OCI-LY1 (cell line): ENCODE data around the gene ACKR3.

Experiments used
- H2AFZ ChIP-seq: fragments of 200-600 bp; sonication (generic), shearing (Covaris generic); 2 replicates; pipeline ENCODE4 v1.6.0; 2014; ENCODE audit warnings: antibody characterized with exemption, mild to moderate bottlenecking, low read length
- H3F3A ChIP-seq: fragments of 200-600 bp; sonication (generic), shearing (Covaris generic); 2 replicates; pipeline ENCODE4 v1.6.0; 2014; ENCODE audit warnings: mild to moderate bottlenecking, antibody characterized with exemption, low read length, moderate library complexity; ENCODE audit not compliant: insufficient read depth
- H3K27ac ChIP-seq: fragments of 200-600 bp; sonication (generic); 2 replicates; pipeline ENCODE4 v1.5.1; 2014; ENCODE audit warnings: low read length, mixed run types, mild to moderate bottlenecking, low read depth; ENCODE audit not compliant: poor library complexity, severe bottlenecking
- H3K27me3 ChIP-seq: fragments of 200-600 bp; sonication (generic); 2 replicates; pipeline ENCODE4 v1.6.0; 2014; ENCODE audit warnings: antibody characterized with exemption, mild to moderate bottlenecking, low read length, moderate library complexity; ENCODE audit not compliant: insufficient read depth
- H3K36me3 ChIP-seq: fragments of 200-600 bp; sonication (generic); 2 replicates; pipeline ENCODE4 v1.6.1; 2014; ENCODE audit warnings: mild to moderate bottlenecking, antibody characterized with exemption, low read length, moderate library complexity, mixed read lengths; ENCODE audit not compliant: insufficient read depth
- H3K4me1 ChIP-seq: fragments of 200-600 bp; sonication (generic); 2 replicates; pipeline ENCODE4 v1.5.1; 2014; ENCODE audit warnings: mild to moderate bottlenecking, low read length, moderate library complexity; ENCODE audit not compliant: insufficient read depth, severe bottlenecking
- H3K4me2 ChIP-seq: fragments of 200-600 bp; sonication (generic), shearing (Covaris generic); 2 replicates; pipeline ENCODE4 v1.6.1; 2014; ENCODE audit warnings: low read length
- H3K4me3 ChIP-seq: fragments of 200-600 bp; sonication (generic); 2 replicates; pipeline ENCODE4 v1.5.1; 2014; ENCODE audit warnings: low read length, low read depth, mild to moderate bottlenecking, mixed read lengths; ENCODE audit not compliant: poor library complexity, severe bottlenecking
- H3K79me2 ChIP-seq: fragments of 200-600 bp; shearing (Covaris generic); 2 replicates; pipeline ENCODE4 v1.6.1; 2016; ENCODE audit warnings: mixed run types, low read length, mixed read lengths; ENCODE audit not compliant: insufficient read depth
- H3K9ac ChIP-seq: fragments of 200-600 bp; sonication (generic), shearing (Covaris generic); 2 replicates; pipeline ENCODE4 v1.6.1; 2014; ENCODE audit warnings: mild to moderate bottlenecking, low read length, mixed read lengths
- H3K9me2 ChIP-seq: fragments of 200-600 bp; sonication (generic), shearing (Covaris generic); 2 replicates; pipeline ENCODE4 v1.6.1; 2014; ENCODE audit warnings: low read depth, mild to moderate bottlenecking, low read length, mixed read lengths
- H3K9me3 ChIP-seq: fragments of 200-600 bp; shearing (Covaris generic); 2 replicates; pipeline ENCODE4 v1.6.1; 2014; ENCODE audit warnings: low read length, mixed read lengths
- H4K20me1 ChIP-seq: fragments of 200-600 bp; sonication (generic), shearing (Covaris generic); 2 replicates; pipeline ENCODE4 v1.6.0; 2016; ENCODE audit warnings: mild to moderate bottlenecking, low read length; ENCODE audit not compliant: insufficient read depth
- CTCF ChIP-seq: fragments of 200-600 bp; sonication (generic), shearing (Covaris generic); IDR thresholded peaks from 2 replicates; pipeline ENCODE4 v1.5.1; 2017; ENCODE audit warnings: mild to moderate bottlenecking, antibody characterized with exemption, low read length, moderate library complexity, mixed read lengths
- EZH2 ChIP-seq: fragments of 200-600 bp; sonication (generic), shearing (Covaris generic); IDR thresholded peaks from 2 replicates; pipeline ENCODE4 v1.8.0; 2017; ENCODE audit warnings: borderline replicate concordance, mixed run types, mild to moderate bottlenecking, antibody characterized with exemption, low read length, moderate library complexity, mixed read lengths

Gene ACKR3

GRCh38 chr2:236583621-236584203 lies 14.1 kb downstream of the ACKR3 start:
- H3K9me3 ChIP-seq: no peaks in the 10 kb centered on the region
- no peaks in the 10 kb centered on the region for H3F3A ChIP-seq
- H2AFZ ChIP-seq: no peak overlapping the region
- H3K9me2 ChIP-seq: no peaks in the 10 kb centered on the region
- H3K27me3 ChIP-seq: no peaks in the 10 kb centered on the region; the same call in 1 of the 2 replicates
- no peak overlapping the region for H3K27ac ChIP-seq
- no peaks in the 10 kb centered on the region for H3K79me2 ChIP-seq
- TF ChIP-seq EZH2: no peak
- H3K4me2 ChIP-seq: no peak overlapping the region
- no peak overlapping the region for H3K9ac ChIP-seq
- H3K4me1 ChIP-seq: peaks cover 7% of the 10 kb centered on the region
- H3K36me3 ChIP-seq: no peaks in the 10 kb centered on the region
- no peak overlapping the region for H3K4me3 ChIP-seq
- H4K20me1 ChIP-seq: no peaks in the 10 kb centered on the region

GRCh38 chr2:236584521-236585384 lies 15.1 kb downstream of the ACKR3 start:
- Histone ChIP-seq H3K9ac (no peak overlapping the region), H4K20me1 (no peaks in the 10 kb centered on the region), H3K36me3 (no peaks in the 10 kb centered on the region), H3K79me2 (no peaks in the 10 kb centered on the region), H3F3A (no peaks in the 10 kb centered on the region), H3K4me3 (no peak overlapping the region), H3K4me2 (no peak overlapping the region), H2AFZ (no peak overlapping the region), H3K27me3 (no peaks in the 10 kb centered on the region; the same call in 1 of the 2 replicates), H3K9me3 (no peaks in the 10 kb centered on the region), H3K27ac (no peak overlapping the region), H3K9me2 (no peaks in the 10 kb centered on the region), H3K4me1 (peaks cover 2% of the 10 kb centered on the region)
- TF ChIP-seq EZH2 (no peak), CTCF (no peak)

- no peaks in the 10 kb centered on the region for H3K9me3 ChIP-seq
- no peaks in the 10 kb centered on the region for H3K79me2 ChIP-seq
- no peaks in the 10 kb centered on the region for H4K20me1 ChIP-seq
- H3K27ac ChIP-seq: no peak overlapping the region
- no peak for TF ChIP-seq CTCF
- no peak for TF ChIP-seq EZH2
- H3K36me3 ChIP-seq: no peaks in the 10 kb centered on the region
- H3F3A ChIP-seq: no peaks in the 10 kb centered on the region
- H3K27me3 ChIP-seq: no peaks in the 10 kb centered on the region; the same call in 1 of the 2 replicates
- no peak overlapping the region for H2AFZ ChIP-seq
- H3K9me2 ChIP-seq: no peaks in the 10 kb centered on the region
- no peak overlapping the region for H3K9ac ChIP-seq
- H3K4me1 ChIP-seq: no peaks in the 10 kb centered on the region
- no peak overlapping the region for H3K4me2 ChIP-seq
- no peak overlapping the region for H3K4me3 ChIP-seq
These were observed 16.3 kb downstream of the ACKR3 start for GRCh38 chr2:236585966-236586365.
